Naive thymus-derived CD4-positive, alpha-beta T cell (primary cell): ENCODE measurements around the gene EIF1. TPM values are rescaled to one million over a fixed set of nuclear protein-coding genes. Genes with fewer than 3 reads are reported as not detected.
"Not testable (repeated sequence)": the region's sequence is repeated elsewhere in the genome, so short reads cannot be mapped to it uniquely, and the experiment has no call there.

Source experiments
- ATAC-seq: fragments of 150-1000 bp; cut with Tn5 transposase; 2 replicates; pipeline ENCODE4 v1.10.0; 2021; ENCODE audit warnings: mild to moderate bottlenecking, moderate library complexity
- CTCF ChIA-PET: fragments of 350-600 bp; sonication (Branson Sonifier 250); formaldehyde crosslinking; loops from one replicate; lab custom pipeline; 2021; ENCODE audit warnings: antibody characterized with exemption; lab: Charles Lee
- POLR2A ChIA-PET: fragments of 350-600 bp; sonication (Branson Sonifier 250); formaldehyde crosslinking; loops from one replicate; lab custom pipeline; 2021; ENCODE audit warnings: antibody characterized with exemption, inconsistent platforms; lab: Charles Lee
- DNase-seq, 9 donors: peaks; one replicate each; pipeline versions ENCODE4 v3.0.0 to v3.0.0-alpha.2; 2020 to 2022; ENCODE audit warnings: mixed read lengths in 1 of 9
- H3K27ac ChIP-seq: one replicate; pipeline ENCODE4 v1.7.0; 2013; ENCODE audit warnings: mild to moderate bottlenecking, low read depth, low read length, moderate library complexity
- H3K27me3 ChIP-seq, 2 donors: one replicate each; pipeline ENCODE4 v1.7.0; 2013; ENCODE audit warnings: low read length in 2 of 2, mild to moderate bottlenecking in 2 of 2, moderate library complexity in 2 of 2; ENCODE audit not compliant: control insufficient read depth in 2 of 2, insufficient read depth in 2 of 2
- H3K36me3 ChIP-seq, 3 experiments: 1 replicate in 2 of 3; 2 replicates in 1 of 3; pipeline ENCODE4 v1.7.0; 2013; ENCODE audit warnings: low read length in 3 of 3, mild to moderate bottlenecking in 3 of 3, moderate library complexity in 1 of 3; ENCODE audit not compliant: insufficient read depth in 3 of 3, control insufficient read depth in 2 of 3
- H3K4me1 ChIP-seq, 2 donors: one replicate each; pipeline ENCODE4 v1.7.0; 2013; ENCODE audit warnings: low read length in 2 of 2, mild to moderate bottlenecking in 2 of 2, moderate library complexity in 1 of 2; ENCODE audit not compliant: control insufficient read depth in 2 of 2, insufficient read depth in 2 of 2
- H3K4me3 ChIP-seq: 2 replicates; pipeline ENCODE4 v1.7.0; 2013; ENCODE audit warnings: mild to moderate bottlenecking, low read length
- H3K9me3 ChIP-seq, 3 experiments: 1 replicate in 2 of 3; 2 replicates in 1 of 3; pipeline ENCODE4 v1.7.0; 2013; ENCODE audit warnings: low read length in 3 of 3; ENCODE audit not compliant: control insufficient read depth in 2 of 3
- H3K27ac Mint-ChIP-seq, 9 donors: one replicate each; pipeline ENCODE4 v1.8.0; 2020 to 2022; ENCODE audit warnings: mixed read lengths in 9 of 9, mild to moderate bottlenecking in 8 of 9, moderate library complexity in 5 of 9, inconsistent platforms in 2 of 9
- H3K27me3 Mint-ChIP-seq, 5 donors: one replicate each; pipeline ENCODE4 v1.8.0; 2021 to 2022; ENCODE audit warnings: mixed read lengths in 5 of 5, mild to moderate bottlenecking in 1 of 5
- H3K36me3 Mint-ChIP-seq, 5 donors: one replicate each; pipeline ENCODE4 v1.8.0; 2020 to 2022; ENCODE audit warnings: mixed read lengths in 5 of 5, mild to moderate bottlenecking in 3 of 5, inconsistent platforms in 1 of 5
- H3K4me1 Mint-ChIP-seq, 7 donors: one replicate each; pipeline ENCODE4 v1.8.0; 2020 to 2022; ENCODE audit warnings: mixed read lengths in 7 of 7, mild to moderate bottlenecking in 3 of 7, inconsistent platforms in 1 of 7
- H3K4me3 Mint-ChIP-seq, 10 donors: one replicate each; pipeline ENCODE4 v1.8.0; 2020 to 2022; ENCODE audit warnings: mild to moderate bottlenecking in 10 of 10, mixed read lengths in 10 of 10, moderate library complexity in 6 of 10, inconsistent platforms in 2 of 10
- H3K9me3 Mint-ChIP-seq, 11 donors: one replicate each; pipeline ENCODE4 v1.8.0; 2020 to 2022; ENCODE audit warnings: mixed read lengths in 11 of 11, mild to moderate bottlenecking in 4 of 11, inconsistent platforms in 1 of 11, moderate library complexity in 1 of 11
- intact Hi-C, 2 donors: fragments of 100-400 bp; cut with micrococcal nuclease; formaldehyde crosslinking; loops; one replicate each; pipeline ENCODE4 v1.15.1; 2023
- polyA plus RNA-seq, 2 donors: library from polyadenylated mRNA; unstranded; fragments of 300-500 nt; fragmentation: Illumina TruSeq; gene quantifications; one replicate each; pipeline ENCODE4 v1.2.3, GENCODE V29; 2021
- total RNA-seq, 6 experiments: library from RNA in 5 of 6; stranded (reverse) in 5 of 6; gene quantifications; 1 replicate in 5 of 6; 2 replicates in 1 of 6; pipeline ENCODE4 v1.2.3 and lab custom pipeline; 2021 to 2026

Gene EIF1
- total and polyA plus RNA-seq, 7 experiments from 2014 or later, result 710 to 2,222 (median 934) TPM

- intact Hi-C loops, result no loop called here
- Histone ChIP-seq H3K27ac (no peak overlapping the region), H3K27me3 (no peaks in the 10 kb centered on the region), H3K9me3 (no peaks in the 10 kb centered on the region), H3K4me3 (no peak overlapping the region), H3K36me3 (no peaks in the 10 kb centered on the region), H3K4me1 (peaks cover 14 to 18% of the 10 kb centered on the region in 2 donors)
- Mint-ChIP-seq H3K4me1 (peaks cover 18 to 46% (median 25%) of the 10 kb centered on the region in 7 donors), H3K36me3 (peaks cover 0 to 9% (median 0%) of the 10 kb centered on the region in 5 donors), H3K27me3 (no peaks in the 10 kb centered on the region), H3K4me3 (no peak overlapping the region), H3K9me3 (peaks cover 0 to 3% (median 0%) of the 10 kb centered on the region in 11 donors), H3K27ac (peak overlapping the region in 2 of 9 donors; percentile 21 to 65)
- ChIA-PET POLR2A (interaction anchor here (1.0 to 6.2 kb wide), 4 partner anchors 9 to 863 kb away, joined by 3 to 255 read pairs (median 6); partner anchors contain the start of gene EIF1), CTCF (interaction anchor here (1.0 kb wide), 1 partner anchor 14 kb away, joined by 4 read pairs; no protein-coding TSS in a partner anchor)
- ATAC-seq, result no peak
- DNase-seq, result no peak
Measured at GRCh38 chr17:41681776-41682175, 6.9 kb upstream of the EIF1 start.

- no peak for DNase-seq
- no peaks in the 10 kb centered on the region for H3K27me3 Mint-ChIP-seq
- H3K27ac Mint-ChIP-seq, result peak overlapping the region in 2 of 9 donors; percentile 21 to 42
- intact Hi-C loops, result no loop called here
- ChIA-PET CTCF (interaction anchor here (1.0 kb wide), 1 partner anchor 13 kb away, joined by 4 read pairs; no protein-coding TSS in a partner anchor), POLR2A (interaction anchor here (2.4 kb wide), 1 partner anchor 9 kb away, joined by 6 read pairs; no protein-coding TSS in a partner anchor)
- Histone ChIP-seq H3K4me3 (no peak overlapping the region), H3K9me3 (no peaks in the 10 kb centered on the region), H3K27ac (no peak overlapping the region), H3K36me3 (no peaks in the 10 kb centered on the region), H3K4me1 (peaks cover 17 to 20% of the 10 kb centered on the region in 2 donors), H3K27me3 (no peaks in the 10 kb centered on the region)
- no peak for ATAC-seq
- no peak overlapping the region for H3K4me3 Mint-ChIP-seq
- peaks cover 0 to 3% (median 0%) of the 10 kb centered on the region in 11 donors for H3K9me3 Mint-ChIP-seq
- H3K36me3 Mint-ChIP-seq, result peaks cover 0 to 6% (median 0%) of the 10 kb centered on the region in 5 donors
- H3K4me1 Mint-ChIP-seq, result peaks cover 17 to 43% (median 22%) of the 10 kb centered on the region in 7 donors
Measured at GRCh38 chr17:41682631-41683030, 6.1 kb upstream of the EIF1 start.

GRCh38 chr17:41683441-41684007 lies 5.2 kb upstream of the EIF1 start:
- peaks cover 0 to 2% (median 0%) of the 10 kb centered on the region in 5 donors for H3K36me3 Mint-ChIP-seq
- no peak for ATAC-seq
- peaks cover 0 to 2% (median 0%) of the 10 kb centered on the region in 5 donors for H3K27me3 Mint-ChIP-seq
- Histone ChIP-seq H3K9me3 (no peaks in the 10 kb centered on the region), H3K4me1 (peaks cover 16 to 19% of the 10 kb centered on the region in 2 donors), H3K36me3 (no peaks in the 10 kb centered on the region), H3K27ac (no peak overlapping the region), H3K27me3 (no peaks in the 10 kb centered on the region), H3K4me3 (no peak overlapping the region)
- peaks cover 16 to 45% (median 22%) of the 10 kb centered on the region in 7 donors for H3K4me1 Mint-ChIP-seq
- POLR2A ChIA-PET, result interaction anchor here (2.4 kb wide), 1 partner anchor 8 kb away, joined by 6 read pairs; no protein-coding TSS in a partner anchor
- H3K9me3 Mint-ChIP-seq, result peaks cover 0 to 2% (median 0%) of the 10 kb centered on the region in 11 donors
- H3K27ac Mint-ChIP-seq, result peak overlapping the region in 2 of 9 donors; percentile 39 to 53
- no peak for DNase-seq
- H3K4me3 Mint-ChIP-seq, result no peak overlapping the region
- intact Hi-C loops, result no loop called here
- CTCF ChIA-PET, result no interaction called here

- peaks cover 0 to 3% (median 0%) of the 10 kb centered on the region in 3 experiments for H3K36me3 ChIP-seq
- POLR2A ChIA-PET, result interaction anchor here (1.3 to 2.4 kb wide), 2 partner anchors 8 to 19 kb away, joined by 6 to 7 read pairs; no protein-coding TSS in a partner anchor
- Mint-ChIP-seq H3K36me3 (peaks cover 0 to 1% (median 0%) of the 10 kb centered on the region in 5 donors), H3K27me3 (peaks cover 0 to 7% (median 0%) of the 10 kb centered on the region in 5 donors), H3K27ac (peak overlapping the region in 3 of 9 donors; percentile 46 to 59 (median 53)), H3K4me1 (peaks cover 11 to 45% (median 17%) of the 10 kb centered on the region in 7 donors), H3K9me3 (peaks cover 0 to 7% (median 0%) of the 10 kb centered on the region in 11 donors), H3K4me3 (no peak overlapping the region)
- intact Hi-C loops, result no loop called here
- H3K9me3 ChIP-seq, result no peaks in the 10 kb centered on the region
- H3K27me3 ChIP-seq, result no peaks in the 10 kb centered on the region
- H3K4me3 ChIP-seq, result no peak overlapping the region
- no peak for ATAC-seq
- DNase-seq, result no peak
- H3K27ac ChIP-seq, result no peak overlapping the region
- CTCF ChIA-PET, result no interaction called here
- H3K4me1 ChIP-seq, result peaks cover 15 to 17% of the 10 kb centered on the region in 2 donors
Measured at GRCh38 chr17:41684035-41684434, 4.7 kb upstream of the EIF1 start.

- Mint-ChIP-seq H3K9me3 (peaks cover 0 to 14% (median 0%) of the 10 kb centered on the region in 11 donors), H3K27ac (peak overlapping the region in 1 of 9 donors; percentile 38), H3K4me1 (peaks cover 13 to 42% (median 17%) of the 10 kb centered on the region in 7 donors), H3K36me3 (peaks cover 4 to 16% (median 13%) of the 10 kb centered on the region in 5 donors)
- not testable (repeated sequence) for H3K27me3 Mint-ChIP-seq, DNase-seq, ATAC-seq, H3K9me3 ChIP-seq, H3K4me3 ChIP-seq, H3K27ac ChIP-seq, H3K27me3 ChIP-seq, H3K4me3 Mint-ChIP-seq
- POLR2A ChIA-PET, result interaction anchor here (1.3 to 1.9 kb wide), 2 partner anchors 19 to 21 kb away, joined by 5 to 7 read pairs; no protein-coding TSS in a partner anchor
- Histone ChIP-seq H3K36me3 (peaks cover 14 to 20% (median 15%) of the 10 kb centered on the region in 3 experiments), H3K4me1 (peaks cover 17 to 21% of the 10 kb centered on the region in 2 donors)
- CTCF ChIA-PET, result interaction anchor here (0.6 to 1.4 kb wide), 3 partner anchors 16 to 20 kb away, joined by 3 to 4 read pairs (median 3); no protein-coding TSS in a partner anchor
- intact Hi-C loops, result loop anchor here in 1 of 2 donors (5.0 kb wide), 2 partner anchors 1343 to 1702 kb away; no protein-coding TSS in a partner anchor
Measured at GRCh38 chr17:41685753-41686152, 2.9 kb upstream of the EIF1 start.

GRCh38 chr17:41686281-41686680 lies 2.4 kb upstream of the EIF1 start:
- ATAC-seq (no peak), DNase-seq (no peak)
- POLR2A ChIA-PET, result interaction anchor here (1.9 kb wide), 1 partner anchor 19 kb away, joined by 5 read pairs; no protein-coding TSS in a partner anchor

More at GRCh38 chr17:41686281-41686680, 2.4 kb upstream of the EIF1 start:
- peaks cover 19 to 26% (median 20%) of the 10 kb centered on the region in 3 experiments for H3K36me3 ChIP-seq
- Mint-ChIP-seq H3K27ac (peak overlapping the region in 2 of 9 donors; percentile 38 to 99), H3K4me1 (peaks cover 13 to 46% (median 22%) of the 10 kb centered on the region in 7 donors), H3K4me3 (no peak overlapping the region), H3K36me3 (peaks cover 4 to 21% (median 17%) of the 10 kb centered on the region in 5 donors), H3K27me3 (peaks cover 0 to 9% (median 0%) of the 10 kb centered on the region in 5 donors), H3K9me3 (peaks cover 0 to 14% (median 0%) of the 10 kb centered on the region in 11 donors)
- no peaks in the 10 kb centered on the region for H3K9me3 ChIP-seq
- intact Hi-C loops, result loop anchor here in 1 of 2 donors (5.0 kb wide), 2 partner anchors 1344 to 1701 kb away; no protein-coding TSS in a partner anchor
- no peaks in the 10 kb centered on the region for H3K27me3 ChIP-seq
- peaks cover 22 to 25% of the 10 kb centered on the region in 2 donors for H3K4me1 ChIP-seq
- H3K4me3 ChIP-seq, result no peak overlapping the region
- no peak overlapping the region for H3K27ac ChIP-seq
- CTCF ChIA-PET, result interaction anchor here (0.6 kb wide), 1 partner anchor 19 kb away, joined by 3 read pairs; no protein-coding TSS in a partner anchor
